Dendritic cell treated with granulocyte-macrophage colony-stimulating factor and Interleukin-4, amounts not matched to agents 40 ng/mL and 50 ng/mL, for 4 days (primary cell): Measurements from ENCODE around the gene ITGA2.

Experiments
- H3K27ac Mint-ChIP-seq: one replicate; pipeline ENCODE4 v1.8.0; 2022; ENCODE audit warnings: mild to moderate bottlenecking, mixed read lengths
- H3K27me3 Mint-ChIP-seq: one replicate; pipeline ENCODE4 v1.8.0; 2022; ENCODE audit warnings: mild to moderate bottlenecking, mixed read lengths
- H3K36me3 Mint-ChIP-seq: one replicate; pipeline ENCODE4 v1.8.0; 2022; ENCODE audit warnings: low read depth, mixed read lengths
- H3K4me1 Mint-ChIP-seq: one replicate; pipeline ENCODE4 v1.8.0; 2022; ENCODE audit warnings: low read depth, mixed read lengths
- H3K4me3 Mint-ChIP-seq: one replicate; pipeline ENCODE4 v1.8.0; 2022; ENCODE audit warnings: mild to moderate bottlenecking, moderate library complexity, mixed read lengths
- H3K9me3 Mint-ChIP-seq: one replicate; pipeline ENCODE4 v1.8.0; 2022; ENCODE audit warnings: mixed read lengths
- intact Hi-C: fragments of 100-400 bp; cut with micrococcal nuclease; formaldehyde crosslinking; loops from one replicate; pipeline ENCODE4 v1.15.0; 2022

Gene ITGA2

GRCh38 chr5:53120165-53120564 is 131.0 kb downstream of the ITGA2 start:
- intact Hi-C loops, result no loop called here
- Mint-ChIP-seq H3K27me3 (peaks cover 6% of the 10 kb centered on the region), H3K9me3 (peaks cover 4% of the 10 kb centered on the region), H3K27ac (no peak overlapping the region), H3K4me3 (no peak overlapping the region), H3K36me3 (no peaks in the 10 kb centered on the region), H3K4me1 (no peaks in the 10 kb centered on the region)

DNA sequence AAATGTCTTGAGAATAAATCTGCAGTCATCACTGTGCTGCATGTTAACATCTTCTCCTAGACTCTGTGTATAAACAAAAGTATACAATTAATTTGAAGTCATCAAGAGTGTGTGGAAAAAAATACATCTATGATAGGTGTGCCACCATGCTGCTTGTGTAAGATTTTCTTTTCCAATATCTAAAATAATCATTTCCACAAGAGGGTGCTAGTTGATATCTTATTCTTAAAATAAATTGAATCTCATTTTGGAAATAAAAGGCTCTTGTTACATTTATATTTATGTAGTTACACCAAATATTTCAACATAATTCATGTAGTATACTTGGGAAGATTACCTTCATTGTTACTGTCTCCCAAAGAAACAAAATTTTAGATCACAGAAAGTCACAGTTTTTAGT is 134.6 kb downstream of the ITGA2 start:
- Mint-ChIP-seq H3K9me3 (peaks cover 24% of the 10 kb centered on the region), H3K4me3 (no peak overlapping the region), H3K27me3 (peaks cover 4% of the 10 kb centered on the region), H3K4me1 (no peaks in the 10 kb centered on the region), H3K27ac (no peak overlapping the region), H3K36me3 (no peaks in the 10 kb centered on the region)
- intact Hi-C loops, result no loop called here

GRCh38 chr5:53126521-53126920 is 137.4 kb downstream of the ITGA2 start:
- intact Hi-C loops, result no loop called here

DNA sequence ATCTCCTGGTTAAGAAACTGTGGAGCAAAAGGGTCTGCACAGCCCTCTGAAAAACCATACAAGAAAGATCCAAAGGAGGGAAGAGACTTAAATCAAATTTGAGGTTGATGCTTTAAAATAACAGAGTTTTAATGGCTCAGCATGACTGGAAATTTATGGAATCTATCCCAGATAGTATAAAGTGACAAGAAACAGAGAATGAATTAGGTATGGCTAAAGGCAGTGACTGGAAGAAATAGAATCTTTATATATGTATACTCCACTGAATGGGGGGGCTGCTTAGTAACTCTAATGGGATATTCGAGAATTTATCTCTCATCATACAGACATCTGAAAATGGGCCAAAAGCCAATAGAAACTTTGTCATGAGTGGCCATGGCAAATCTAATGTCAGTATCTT is 138.0 kb downstream of the ITGA2 start:
- intact Hi-C loops, result no loop called here
- Mint-ChIP-seq H3K9me3 (peaks cover 42% of the 10 kb centered on the region), H3K4me1 (no peaks in the 10 kb centered on the region), H3K36me3 (no peaks in the 10 kb centered on the region), H3K27me3 (peaks cover 4% of the 10 kb centered on the region), H3K4me3 (no peak overlapping the region), H3K27ac (no peak overlapping the region)

More at GRCh38 chr5:53126521-53126920, 137.4 kb downstream of the ITGA2 start:
- Mint-ChIP-seq H3K9me3 (peaks cover 42% of the 10 kb centered on the region), H3K4me1 (no peaks in the 10 kb centered on the region), H3K27ac (no peak overlapping the region), H3K36me3 (no peaks in the 10 kb centered on the region), H3K27me3 (peaks cover 4% of the 10 kb centered on the region), H3K4me3 (no peak overlapping the region)

DNA sequence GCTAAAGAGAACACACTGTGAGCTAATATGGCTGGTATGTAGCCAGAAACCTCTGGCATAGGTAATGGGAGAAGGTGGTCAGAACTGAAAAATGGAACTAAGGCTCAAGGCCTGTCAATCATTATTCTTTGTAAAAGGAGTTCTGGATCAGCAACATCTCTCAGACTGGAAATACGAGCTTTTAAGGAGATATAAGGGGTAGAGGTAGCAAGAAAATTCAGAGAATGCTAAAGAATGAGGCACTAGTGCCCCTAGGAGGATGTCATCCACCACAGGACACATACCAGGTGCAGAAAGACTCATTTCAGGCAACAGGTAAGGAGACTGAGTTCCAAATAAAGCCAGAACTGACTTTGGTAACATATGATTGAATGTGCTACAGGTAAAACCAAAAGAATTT is 139.3 kb downstream of the ITGA2 start:
- H3K9me3 Mint-ChIP-seq, result peaks cover 42% of the 10 kb centered on the region
- H3K27me3 Mint-ChIP-seq, result no peaks in the 10 kb centered on the region
- no peak overlapping the region for H3K4me3 Mint-ChIP-seq
- intact Hi-C loops, result no loop called here
- H3K36me3 Mint-ChIP-seq, result no peaks in the 10 kb centered on the region
- no peak overlapping the region for H3K27ac Mint-ChIP-seq
- no peaks in the 10 kb centered on the region for H3K4me1 Mint-ChIP-seq

GRCh38 chr5:53130266-53130665 is 141.1 kb downstream of the ITGA2 start:
- Mint-ChIP-seq H3K4me1 (no peaks in the 10 kb centered on the region), H3K9me3 (peaks cover 37% of the 10 kb centered on the region), H3K4me3 (no peak overlapping the region), H3K27ac (no peak overlapping the region), H3K27me3 (no peaks in the 10 kb centered on the region), H3K36me3 (no peaks in the 10 kb centered on the region)
- intact Hi-C loops, result no loop called here

- H3K36me3 Mint-ChIP-seq, result no peaks in the 10 kb centered on the region
These were observed 143.9 kb downstream of the ITGA2 start for GRCh38 chr5:53133020-53133419.

More at GRCh38 chr5:53133020-53133419, 143.9 kb downstream of the ITGA2 start:
- intact Hi-C loops, result no loop called here
- Mint-ChIP-seq H3K9me3 (peaks cover 18% of the 10 kb centered on the region), H3K4me1 (no peaks in the 10 kb centered on the region), H3K27ac (no peak overlapping the region), H3K27me3 (no peaks in the 10 kb centered on the region), H3K4me3 (no peak overlapping the region)
